HCT116 (cell line): ENCODE measurements around the gene RNF8. TPM values are rescaled to one million over a fixed set of nuclear protein-coding genes. Genes with fewer than 3 reads are reported as not detected.

Source experiments
- ATAC-seq: fragments of 200-7000 bp; cut with Tn5 transposase; 2 replicates; pipeline ENCODE4 v1.9.1; 2020; ENCODE audit warnings: mild to moderate bottlenecking, moderate library complexity
- BruUV-seq: library from RNA; stranded (reverse); fragments of 400-500 nt; replicated peaks from 2 replicates; lab custom pipeline; 2021; lab: Mats Ljungman, UMichigan
- CTCF ChIA-PET: fragments of 300-600 bp; sonication (Branson Sonifier 250); formaldehyde crosslinking; loops from one replicate; lab custom pipeline; 2021; ENCODE audit warnings: antibody characterized with exemption; lab: Charles Lee
- POLR2A ChIA-PET: fragments of 300-600, 350-600 bp; sonication (Branson Sonifier 250); formaldehyde crosslinking; loops from one replicate; lab custom pipeline; 2021; ENCODE audit warnings: antibody characterized with exemption; lab: Charles Lee
- RAD21 ChIA-PET, 2 experiments: fragments of 300-600 bp; sonication (Branson Sonifier 250); formaldehyde crosslinking; loops; one replicate each; lab custom pipeline; 2023; ENCODE audit warnings: low total read pairs in 2 of 2; ENCODE audit not compliant: uncharacterized antibody in 2 of 2, unreplicated experiment in 2 of 2, low non-redundant PET in 1 of 2; lab: Charles Lee
- DNase-seq: peaks from one replicate; pipeline ENCODE4 v3.0.0-alpha.2; 2010; ENCODE audit warnings: low read depth, low spot score
- H2AFZ ChIP-seq: fragments of 200-600 bp; shearing (Covaris generic), sonication (generic); 2 replicates; pipeline ENCODE4 v1.6.1; 2017; ENCODE audit warnings: low read depth, mixed run types, mixed read lengths, antibody characterized with exemption, low read length; ENCODE audit not compliant: poor library complexity, severe bottlenecking
- H3K27ac ChIP-seq: 2 replicates; pipeline ENCODE4 v1.5.1; 2012; ENCODE audit warnings: low read depth, low read length
- H3K27me3 ChIP-seq: fragments of 200-600 bp; sonication (generic); 2 replicates; pipeline ENCODE4 v1.6.1; 2016; ENCODE audit warnings: mixed run types, low read length, mixed read lengths; ENCODE audit not compliant: insufficient read depth
- H3K36me3 ChIP-seq, 2 experiments: fragments of 200-500 bp in 1 of 2; fragments of 200-600 bp in 1 of 2; sonication (Bioruptor generic) in 1 of 2; sonication (generic) in 1 of 2; 2 replicates each; pipeline versions ENCODE4 v1.5.1 to v1.6.1; 2014 to 2016; ENCODE audit warnings: low read length in 2 of 2, inconsistent platforms in 1 of 2, mixed read lengths in 1 of 2, mixed run types in 1 of 2; ENCODE audit not compliant: insufficient read depth in 2 of 2, control insufficient read depth in 1 of 2
- H3K4me1 ChIP-seq, 2 experiments: fragments of 200-600 bp in 1 of 2; sonication (generic) in 1 of 2; 2 replicates each; pipeline versions ENCODE4 v1.5.1 to v1.6.1; 2012 to 2017; ENCODE audit warnings: low read length in 2 of 2, inconsistent platforms in 1 of 2, mild to moderate bottlenecking in 1 of 2, mixed read lengths in 1 of 2, mixed run types in 1 of 2, moderate library complexity in 1 of 2; ENCODE audit not compliant: insufficient read depth in 2 of 2, control insufficient read depth in 1 of 2
- H3K4me2 ChIP-seq: fragments of 200-600 bp; sonication (generic); 2 replicates; pipeline ENCODE4 v1.6.1; 2017; ENCODE audit warnings: mixed run types, low read length, mixed read lengths
- H3K4me3 ChIP-seq, 2 experiments: fragments of 200-600 bp in 1 of 2; sonication (generic) in 1 of 2; replicated peaks in 1 of 2; 2 replicates each; pipeline ENCODE4 v1.5.1; 2011 to 2016; ENCODE audit warnings: low read length in 2 of 2, control low read depth in 1 of 2, low read depth in 1 of 2, mild to moderate bottlenecking in 1 of 2, mixed read lengths in 1 of 2, mixed run types in 1 of 2
- H3K79me2 ChIP-seq: fragments of 200-600 bp; sonication (generic); 2 replicates; pipeline ENCODE4 v1.6.1; 2017; ENCODE audit warnings: mild to moderate bottlenecking, mixed run types, low read length, moderate library complexity, mixed read lengths; ENCODE audit not compliant: insufficient read depth
- H3K9ac ChIP-seq: fragments of 200-600 bp; sonication (generic); 2 replicates; pipeline ENCODE4 v1.6.1; 2016; ENCODE audit warnings: low read length, mixed read lengths
- H3K9me2 ChIP-seq: fragments of 200-600 bp; sonication (generic), shearing (Covaris generic); 2 replicates; pipeline ENCODE4 v1.6.1; 2017; ENCODE audit warnings: mixed run types, mild to moderate bottlenecking, moderate library complexity; ENCODE audit not compliant: insufficient read depth
- H3K9me3 ChIP-seq, 2 experiments: fragments of 200-500 bp in 1 of 2; fragments of 200-600 bp in 1 of 2; sonication (Bioruptor generic) in 1 of 2; sonication (generic) in 1 of 2; 2 replicates each; pipeline ENCODE4 v1.6.1; 2014 to 2017; ENCODE audit warnings: low read length in 2 of 2, mixed read lengths in 2 of 2, inconsistent platforms in 1 of 2, low read depth in 1 of 2, mild to moderate bottlenecking in 1 of 2, mixed run types in 1 of 2, moderate library complexity in 1 of 2; ENCODE audit not compliant: control insufficient read depth in 1 of 2, insufficient read depth in 1 of 2
- H4K20me1 ChIP-seq: fragments of 200-600 bp; sonication (generic), shearing (Covaris generic); 2 replicates; pipeline ENCODE4 v1.6.1; 2017; ENCODE audit warnings: mixed run types, mild to moderate bottlenecking, moderate library complexity; ENCODE audit not compliant: insufficient read depth
- CBX3 ChIP-seq: IDR thresholded peaks from 2 replicates; pipeline ENCODE4 v1.6.1; 2012; ENCODE audit warnings: low read depth
- CEBPB ChIP-seq: IDR thresholded peaks from 2 replicates; pipeline ENCODE4 v1.6.1; 2012; ENCODE audit warnings: low read depth
- EGR1 ChIP-seq: IDR thresholded peaks from 2 replicates; pipeline ENCODE4 v1.6.1; 2012; ENCODE audit warnings: low read depth
- ELF1 ChIP-seq: IDR thresholded peaks from 2 replicates; pipeline ENCODE4 v1.6.1; 2012; ENCODE audit warnings: low read depth, borderline replicate concordance
- EZH2 ChIP-seq: fragments of 200-600 bp; sonication (generic); IDR thresholded peaks from 2 replicates; pipeline ENCODE4 v1.6.1; 2017; ENCODE audit warnings: antibody characterized with exemption, mixed run types
- EZH2phosphoT487 ChIP-seq: fragments of 200-600 bp; IDR thresholded peaks from 2 replicates; pipeline ENCODE4 v1.6.1; 2018; ENCODE audit warnings: antibody characterized with exemption, borderline replicate concordance
- FOSL1 ChIP-seq: IDR thresholded peaks from 2 replicates; pipeline ENCODE4 v1.6.1; 2012; ENCODE audit warnings: low read depth
- JUND ChIP-seq: IDR thresholded peaks from 2 replicates; pipeline ENCODE4 v1.6.1; 2012
- MAX ChIP-seq: IDR thresholded peaks from 2 replicates; pipeline ENCODE4 v1.6.1; 2012
- POLR2A ChIP-seq: IDR thresholded peaks from 2 replicates; pipeline ENCODE4 v1.7.0; 2011; ENCODE audit warnings: borderline replicate concordance; ENCODE audit not compliant: insufficient read depth, insufficient read length; ENCODE audit errors: extremely low read depth
- SIN3A ChIP-seq: IDR thresholded peaks from 2 replicates; pipeline ENCODE4 v1.6.1; 2012; ENCODE audit warnings: low read depth
- SP1 ChIP-seq: IDR thresholded peaks from 2 replicates; pipeline ENCODE4 v1.6.1; 2012; ENCODE audit warnings: low read depth
- SRF ChIP-seq: IDR thresholded peaks from 2 replicates; pipeline ENCODE4 v1.6.1; 2012; ENCODE audit warnings: low read depth
- TCF7L2 ChIP-seq: IDR thresholded peaks from 2 replicates; pipeline ENCODE4 v1.7.0; 2011; ENCODE audit warnings: borderline replicate concordance, inconsistent platforms; ENCODE audit not compliant: insufficient read depth, insufficient read length; ENCODE audit errors: extremely low read depth
- ZFX ChIP-seq: fragments of 450-650 bp; IDR thresholded peaks from 2 replicates; pipeline ENCODE4 v1.6.1; 2017
- ZNF274 ChIP-seq: fragments of 200-500 bp; sonication (Bioruptor generic); IDR thresholded peaks from 2 replicates; pipeline ENCODE4 v1.6.1; 2014; ENCODE audit warnings: mild to moderate bottlenecking, low read depth, low read length, inconsistent platforms
- intact Hi-C: fragments of 100-400 bp; cut with micrococcal nuclease; formaldehyde crosslinking; loops from 2 replicates; pipeline ENCODE4 v1.10.0; 2022
- total RNA-seq: library from RNA; stranded (reverse); gene quantifications from one replicate; pipeline ENCODE4 v1.2.1, GENCODE V29; 2021; ENCODE audit not compliant: unreplicated experiment
- TF ChIP-seq, protein P1 (sequence below): IDR thresholded peaks from 2 replicates; pipeline ENCODE4 v1.6.1; 2012; ENCODE audit warnings: low read depth
- TF ChIP-seq, protein P2 (sequence below): IDR thresholded peaks from 2 replicates; pipeline ENCODE4 v1.6.1; 2012
- TF ChIP-seq, protein P3 (sequence below), 3 experiments: fragments of 200-600 bp in 1 of 3; sonication (generic) in 1 of 3; IDR thresholded peaks in 2 of 3; conservative IDR thresholded peaks in 1 of 3; 2 replicates each; pipeline ENCODE4 v1.5.1; 2012 to 2017; ENCODE audit warnings: low read depth in 2 of 3, low read length in 2 of 3, antibody characterized with exemption in 1 of 3, borderline replicate concordance in 1 of 3, control low read depth in 1 of 3, mild to moderate bottlenecking in 1 of 3, mixed read lengths in 1 of 3, mixed run types in 1 of 3, moderate library complexity in 1 of 3; ENCODE audit not compliant: insufficient read depth in 1 of 3

Gene RNF8
- total RNA-seq, 1 experiment from 2014 or later, result 28.0 TPM

DNA sequence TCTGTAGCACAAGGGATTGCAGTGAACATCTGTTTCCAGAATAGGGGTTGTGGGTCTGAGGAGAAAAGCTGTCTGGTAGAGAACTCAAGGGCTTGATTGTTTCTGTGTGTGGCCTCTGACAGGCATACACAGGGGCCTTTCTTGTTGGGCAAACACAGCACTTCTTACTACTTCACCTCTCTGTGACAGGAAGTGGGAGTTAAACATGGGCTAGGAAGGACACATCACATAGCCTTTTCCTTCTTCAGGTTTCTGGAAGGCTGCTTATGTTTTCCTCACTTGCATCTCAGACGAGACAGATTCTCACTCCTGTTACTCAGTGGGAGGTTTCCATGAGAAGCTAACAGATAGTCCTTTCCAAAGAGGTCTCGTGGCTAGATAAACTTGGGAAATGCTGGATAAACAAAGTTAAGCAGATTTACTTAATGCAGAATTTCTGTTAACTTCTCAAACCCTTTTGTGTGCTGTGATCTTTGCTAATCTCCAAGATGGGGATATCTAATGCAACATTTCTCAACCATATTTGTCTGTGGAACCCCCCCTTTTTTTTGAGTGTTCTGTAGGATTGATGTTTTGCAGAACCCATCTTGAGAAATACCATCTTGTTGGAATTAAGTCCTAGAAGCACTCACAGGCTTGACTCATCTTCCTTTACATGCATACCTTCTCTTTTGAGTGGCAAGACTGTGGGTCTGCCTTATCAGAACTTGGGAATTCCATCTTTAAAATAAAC, 41.9 kb upstream of the RNF8 start (continued):
- TF ChIP-seq, protein P1, sequence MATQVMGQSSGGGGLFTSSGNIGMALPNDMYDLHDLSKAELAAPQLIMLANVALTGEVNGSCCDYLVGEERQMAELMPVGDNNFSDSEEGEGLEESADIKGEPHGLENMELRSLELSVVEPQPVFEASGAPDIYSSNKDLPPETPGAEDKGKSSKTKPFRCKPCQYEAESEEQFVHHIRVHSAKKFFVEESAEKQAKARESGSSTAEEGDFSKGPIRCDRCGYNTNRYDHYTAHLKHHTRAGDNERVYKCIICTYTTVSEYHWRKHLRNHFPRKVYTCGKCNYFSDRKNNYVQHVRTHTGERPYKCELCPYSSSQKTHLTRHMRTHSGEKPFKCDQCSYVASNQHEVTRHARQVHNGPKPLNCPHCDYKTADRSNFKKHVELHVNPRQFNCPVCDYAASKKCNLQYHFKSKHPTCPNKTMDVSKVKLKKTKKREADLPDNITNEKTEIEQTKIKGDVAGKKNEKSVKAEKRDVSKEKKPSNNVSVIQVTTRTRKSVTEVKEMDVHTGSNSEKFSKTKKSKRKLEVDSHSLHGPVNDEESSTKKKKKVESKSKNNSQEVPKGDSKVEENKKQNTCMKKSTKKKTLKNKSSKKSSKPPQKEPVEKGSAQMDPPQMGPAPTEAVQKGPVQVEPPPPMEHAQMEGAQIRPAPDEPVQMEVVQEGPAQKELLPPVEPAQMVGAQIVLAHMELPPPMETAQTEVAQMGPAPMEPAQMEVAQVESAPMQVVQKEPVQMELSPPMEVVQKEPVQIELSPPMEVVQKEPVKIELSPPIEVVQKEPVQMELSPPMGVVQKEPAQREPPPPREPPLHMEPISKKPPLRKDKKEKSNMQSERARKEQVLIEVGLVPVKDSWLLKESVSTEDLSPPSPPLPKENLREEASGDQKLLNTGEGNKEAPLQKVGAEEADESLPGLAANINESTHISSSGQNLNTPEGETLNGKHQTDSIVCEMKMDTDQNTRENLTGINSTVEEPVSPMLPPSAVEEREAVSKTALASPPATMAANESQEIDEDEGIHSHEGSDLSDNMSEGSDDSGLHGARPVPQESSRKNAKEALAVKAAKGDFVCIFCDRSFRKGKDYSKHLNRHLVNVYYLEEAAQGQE, result no peak
- TF ChIP-seq JUND, result no peak
- no peak for TF ChIP-seq CBX3
- TF ChIP-seq, protein P2, sequence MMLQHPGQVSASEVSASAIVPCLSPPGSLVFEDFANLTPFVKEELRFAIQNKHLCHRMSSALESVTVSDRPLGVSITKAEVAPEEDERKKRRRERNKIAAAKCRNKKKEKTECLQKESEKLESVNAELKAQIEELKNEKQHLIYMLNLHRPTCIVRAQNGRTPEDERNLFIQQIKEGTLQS, result no peak
- TF ChIP-seq CEBPB, result no peak

DNA sequence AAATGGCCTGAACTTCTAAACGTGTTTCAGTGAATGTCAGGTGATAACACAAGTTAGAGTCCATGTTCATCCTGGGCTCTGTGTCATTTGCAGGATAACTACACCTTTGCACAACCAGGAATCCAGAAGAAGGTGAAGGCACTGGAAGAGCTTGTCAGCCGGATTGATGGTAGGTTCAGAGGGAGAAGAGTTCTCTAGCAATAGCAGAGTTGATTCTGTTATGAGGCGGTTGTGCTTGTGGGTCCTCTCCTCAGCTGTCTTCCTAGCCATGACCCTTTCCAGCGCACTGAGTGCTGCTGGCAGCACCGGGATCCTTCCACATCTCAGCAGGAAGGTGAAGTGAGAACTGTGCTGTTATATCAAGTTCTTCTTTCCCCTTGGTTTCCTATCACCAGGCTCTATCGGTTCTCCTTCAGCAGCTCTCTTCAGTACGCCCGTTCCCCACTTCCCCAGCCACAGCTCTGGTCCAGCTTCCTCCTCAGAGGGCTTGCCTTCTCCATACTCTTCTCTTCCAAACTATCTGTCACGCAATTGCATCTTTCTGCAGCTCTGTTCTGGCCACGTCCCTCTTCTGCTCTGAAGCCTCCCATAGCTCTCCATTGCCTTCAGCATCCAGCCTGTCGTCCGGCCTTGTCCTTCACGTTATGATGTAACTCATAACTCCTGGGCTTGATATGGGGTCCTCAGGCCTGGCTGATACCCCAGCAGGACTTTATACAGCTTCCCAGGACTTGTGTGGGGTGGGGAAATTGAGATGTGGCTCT, 39.9 kb upstream of the RNF8 start:
- ChIA-PET POLR2A (interaction anchor here (1.0 kb wide), 1 partner anchor 12 kb away, joined by 3 read pairs; no protein-coding TSS in a partner anchor), RAD21 (no interaction called here), CTCF (interaction anchor here (1.1 to 2.5 kb wide), 4 partner anchors 10 to 72 kb away, joined by 3 to 12 read pairs (median 8); no protein-coding TSS in a partner anchor)
- Histone ChIP-seq H3K4me2 (no peak overlapping the region), H3K27ac (no peak overlapping the region), H3K79me2 (no peaks in the 10 kb centered on the region), H3K4me3 (no peak overlapping the region), H3K9me3 (no peaks in the 10 kb centered on the region), H3K9ac (no peak overlapping the region), H3K36me3 (peaks cover 14 to 20% of the 10 kb centered on the region in 2 experiments; a peak in 3 of 4 replicates), H3K27me3 (no peaks in the 10 kb centered on the region), H4K20me1 (no peaks in the 10 kb centered on the region), H3K4me1 (no peaks in the 10 kb centered on the region), H2AFZ (no peak overlapping the region), H3K9me2 (no peaks in the 10 kb centered on the region)
- ATAC-seq (no peak), DNase-seq (no peak)
- intact Hi-C loops, result no loop called here
- BruUV-seq, result no TSS peak
- TF ChIP-seq EGR1 (no peak), SRF (no peak), CBX3 (no peak), ZFX (no peak), EZH2 (no peak), POLR2A (no peak), TCF7L2 (no peak), SP1 (no peak), ZNF274 (no peak), ELF1 (no peak), FOSL1 (no peak), SIN3A (no peak), MAX (no peak), EZH2phosphoT487 (no peak)
- TF ChIP-seq, protein P3, sequence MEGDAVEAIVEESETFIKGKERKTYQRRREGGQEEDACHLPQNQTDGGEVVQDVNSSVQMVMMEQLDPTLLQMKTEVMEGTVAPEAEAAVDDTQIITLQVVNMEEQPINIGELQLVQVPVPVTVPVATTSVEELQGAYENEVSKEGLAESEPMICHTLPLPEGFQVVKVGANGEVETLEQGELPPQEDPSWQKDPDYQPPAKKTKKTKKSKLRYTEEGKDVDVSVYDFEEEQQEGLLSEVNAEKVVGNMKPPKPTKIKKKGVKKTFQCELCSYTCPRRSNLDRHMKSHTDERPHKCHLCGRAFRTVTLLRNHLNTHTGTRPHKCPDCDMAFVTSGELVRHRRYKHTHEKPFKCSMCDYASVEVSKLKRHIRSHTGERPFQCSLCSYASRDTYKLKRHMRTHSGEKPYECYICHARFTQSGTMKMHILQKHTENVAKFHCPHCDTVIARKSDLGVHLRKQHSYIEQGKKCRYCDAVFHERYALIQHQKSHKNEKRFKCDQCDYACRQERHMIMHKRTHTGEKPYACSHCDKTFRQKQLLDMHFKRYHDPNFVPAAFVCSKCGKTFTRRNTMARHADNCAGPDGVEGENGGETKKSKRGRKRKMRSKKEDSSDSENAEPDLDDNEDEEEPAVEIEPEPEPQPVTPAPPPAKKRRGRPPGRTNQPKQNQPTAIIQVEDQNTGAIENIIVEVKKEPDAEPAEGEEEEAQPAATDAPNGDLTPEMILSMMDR (IDR thresholded peaks at IDR 0.05 in 2 of 3, conservative IDR thresholded peaks at IDR 0.05 in 1 of 3; ENCODE audit: borderline replicate concordance in 1 of 3, insufficient read depth in 1 of 3, low read depth in 2 of 3, low read length in 2 of 3), result no peak
